ENCODE results near the gene EXOC2.
"Not testable (repeated sequence)": the region's sequence is repeated elsewhere in the genome, so short reads cannot be mapped to it uniquely, and the experiment has no call there.

Gene EXOC2

GRCh38 chr6:677919-678318, 15.0 kb downstream of the EXOC2 start:
- DNase-seq: no peak

DNA sequence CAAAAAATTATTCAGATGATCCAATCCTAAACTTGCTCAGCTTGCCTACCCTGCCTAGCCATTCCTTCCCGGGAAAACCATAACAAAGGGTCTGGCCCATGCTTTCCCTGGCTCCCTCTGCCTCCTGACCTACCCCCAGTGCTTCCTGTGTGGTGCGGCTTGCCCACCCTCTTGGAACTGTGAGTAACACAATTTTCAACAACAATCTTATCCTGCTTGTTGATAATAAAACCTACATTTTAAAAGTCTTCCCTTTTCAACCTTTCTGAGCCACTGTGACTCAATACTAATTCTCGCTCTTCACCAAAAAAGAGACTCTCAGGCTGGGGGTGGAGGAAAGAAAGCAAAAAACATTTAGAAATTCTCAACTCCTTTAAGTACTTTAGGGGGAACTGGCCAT, 18.0 kb downstream of the EXOC2 start:
- no peak for DNase-seq

DNA sequence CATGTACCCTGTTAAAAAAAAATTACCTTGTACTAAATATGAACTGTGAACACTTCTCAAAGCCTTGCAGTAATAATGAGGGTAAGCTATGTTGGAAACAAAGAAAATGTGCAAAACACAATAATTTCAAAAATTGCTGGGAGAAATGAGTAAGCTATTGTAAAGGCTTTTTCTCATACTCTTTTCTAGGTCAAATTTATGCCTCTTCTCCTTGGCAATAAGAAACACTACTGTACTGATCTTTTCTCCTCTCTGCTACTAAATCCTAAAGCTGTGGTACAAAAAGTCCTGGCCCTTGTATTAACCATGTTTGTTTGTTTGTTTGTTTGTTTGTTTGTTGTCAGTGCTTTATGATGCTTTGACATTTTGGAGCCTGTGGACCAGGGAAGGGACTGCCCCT, 18.5 kb downstream of the EXOC2 start:
- no peak for DNase-seq

GRCh38 chr6:667253-667927, 25.5 kb downstream of the EXOC2 start:
- no peak for DNase-seq

DNA sequence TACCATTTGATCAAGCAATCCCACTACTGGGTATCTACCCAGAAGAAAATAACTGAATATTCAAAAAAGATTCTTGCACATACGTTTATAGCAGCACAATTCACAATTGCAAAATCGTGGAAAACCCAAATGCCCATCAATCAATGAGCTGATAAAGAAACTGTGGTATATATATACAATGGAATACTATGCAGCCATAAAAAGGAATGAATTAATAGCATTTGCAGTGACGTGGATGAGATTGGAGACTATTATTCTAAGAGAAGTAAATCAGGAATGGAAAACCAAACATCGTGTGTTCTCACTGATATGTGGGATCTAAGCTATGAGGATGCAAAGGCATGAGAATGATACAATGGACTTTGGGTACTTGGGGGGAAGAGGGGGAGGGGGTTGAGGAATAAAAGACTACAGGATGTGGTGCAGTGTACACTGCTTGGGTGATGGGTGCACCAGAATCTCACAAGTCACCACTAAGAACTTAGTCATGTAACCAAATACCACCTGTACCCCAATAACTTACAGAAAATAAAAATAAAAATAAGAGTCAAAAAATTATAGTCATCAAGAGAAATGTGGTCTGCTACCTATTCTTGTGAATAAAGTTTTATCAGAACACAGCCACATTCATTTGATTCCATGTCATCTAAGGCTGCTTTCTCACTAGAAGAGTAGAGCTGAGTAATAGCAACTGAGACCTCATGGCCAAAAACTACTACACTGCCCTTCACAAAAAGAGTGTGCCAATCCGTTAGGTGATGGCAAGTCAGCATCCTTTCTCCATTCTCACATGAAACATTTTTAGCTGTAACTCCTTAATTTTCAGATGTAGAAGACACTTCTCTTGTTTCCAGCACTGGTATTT, 27.3 kb downstream of the EXOC2 start:
- no peak for DNase-seq

DNA sequence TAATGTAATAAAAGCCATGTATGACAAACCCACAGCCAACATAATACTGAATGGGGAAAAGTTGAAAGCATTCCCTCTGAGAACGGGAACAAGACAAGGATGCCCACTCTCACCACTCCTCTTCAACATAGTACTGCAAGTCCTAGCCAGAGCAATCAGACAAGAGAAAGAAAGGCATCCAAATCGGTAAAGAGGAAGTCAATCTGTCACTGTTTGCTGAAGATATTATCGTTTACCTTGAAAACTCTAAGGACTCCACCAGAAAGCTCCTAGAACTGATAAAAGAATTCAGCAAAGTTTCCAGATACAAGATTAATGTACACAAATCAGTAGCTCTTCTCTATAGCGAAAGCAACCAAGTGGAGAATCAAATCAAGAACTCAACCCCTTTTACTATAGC, 29.2 kb downstream of the EXOC2 start:
- DNase-seq: not testable (repeated sequence)

DNA sequence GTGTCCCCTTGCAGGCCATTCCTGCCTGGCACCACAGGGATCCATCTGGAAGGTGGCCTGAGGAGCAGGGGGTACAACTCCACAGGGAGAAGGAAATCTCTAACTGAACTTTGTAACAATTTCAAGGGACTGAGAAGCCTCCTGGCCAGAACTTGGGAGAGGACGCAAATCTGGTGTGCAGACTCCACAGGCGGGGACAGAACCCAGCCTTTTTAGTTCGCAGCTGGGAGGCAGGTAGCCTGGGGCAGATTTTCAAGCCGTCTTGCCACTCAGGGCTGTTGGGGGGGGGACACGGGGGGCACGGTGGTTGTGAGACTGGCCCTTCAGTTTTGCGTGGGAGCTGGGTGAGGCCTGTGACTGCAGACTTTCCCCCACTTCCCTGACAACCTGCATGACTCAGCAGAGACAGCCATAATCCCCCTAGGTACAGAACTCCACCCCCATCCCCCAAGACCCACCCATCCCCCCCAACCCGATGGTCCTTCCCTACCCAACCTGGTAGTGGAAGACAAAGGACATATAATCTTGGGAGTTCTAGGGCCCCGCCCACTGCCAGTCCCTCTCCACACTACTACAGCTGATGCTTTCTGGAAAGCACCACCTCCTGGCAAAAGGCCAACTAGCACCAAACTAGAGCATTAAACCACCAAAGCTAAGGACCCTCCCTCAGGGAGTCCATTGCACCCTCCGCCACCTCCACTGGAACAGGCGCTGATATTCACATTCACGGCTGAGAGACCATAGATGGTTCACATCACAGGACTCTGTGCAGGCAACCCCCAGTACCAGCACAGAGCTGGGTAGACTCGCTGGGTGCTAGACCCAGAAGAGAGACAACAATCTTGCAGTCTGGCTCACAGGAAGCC, 33.0 kb downstream of the EXOC2 start:
- no peak for DNase-seq

- DNase-seq: no peak
Measured at GRCh38 chr6:658244-658643, 34.7 kb downstream of the EXOC2 start.

DNA sequence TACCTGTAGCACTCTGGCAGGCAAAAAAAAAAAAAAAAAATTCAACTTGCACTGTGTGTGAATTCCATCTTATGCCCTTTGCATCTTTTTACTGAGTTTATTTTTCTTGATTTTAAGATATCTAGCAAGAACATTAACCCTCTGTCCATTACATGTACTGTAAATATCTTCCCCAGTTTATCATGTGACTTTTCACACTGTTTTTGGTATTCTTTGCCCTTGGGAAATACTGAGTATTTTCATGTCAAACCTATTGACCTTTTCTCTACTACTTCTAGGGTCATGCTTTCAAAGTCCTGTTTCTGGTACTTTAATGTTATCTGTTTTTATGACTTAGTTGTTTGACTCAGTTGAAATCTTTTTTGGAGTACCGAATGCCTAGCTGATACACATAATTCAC, 35.2 kb downstream of the EXOC2 start:
- no peak for DNase-seq

DNA sequence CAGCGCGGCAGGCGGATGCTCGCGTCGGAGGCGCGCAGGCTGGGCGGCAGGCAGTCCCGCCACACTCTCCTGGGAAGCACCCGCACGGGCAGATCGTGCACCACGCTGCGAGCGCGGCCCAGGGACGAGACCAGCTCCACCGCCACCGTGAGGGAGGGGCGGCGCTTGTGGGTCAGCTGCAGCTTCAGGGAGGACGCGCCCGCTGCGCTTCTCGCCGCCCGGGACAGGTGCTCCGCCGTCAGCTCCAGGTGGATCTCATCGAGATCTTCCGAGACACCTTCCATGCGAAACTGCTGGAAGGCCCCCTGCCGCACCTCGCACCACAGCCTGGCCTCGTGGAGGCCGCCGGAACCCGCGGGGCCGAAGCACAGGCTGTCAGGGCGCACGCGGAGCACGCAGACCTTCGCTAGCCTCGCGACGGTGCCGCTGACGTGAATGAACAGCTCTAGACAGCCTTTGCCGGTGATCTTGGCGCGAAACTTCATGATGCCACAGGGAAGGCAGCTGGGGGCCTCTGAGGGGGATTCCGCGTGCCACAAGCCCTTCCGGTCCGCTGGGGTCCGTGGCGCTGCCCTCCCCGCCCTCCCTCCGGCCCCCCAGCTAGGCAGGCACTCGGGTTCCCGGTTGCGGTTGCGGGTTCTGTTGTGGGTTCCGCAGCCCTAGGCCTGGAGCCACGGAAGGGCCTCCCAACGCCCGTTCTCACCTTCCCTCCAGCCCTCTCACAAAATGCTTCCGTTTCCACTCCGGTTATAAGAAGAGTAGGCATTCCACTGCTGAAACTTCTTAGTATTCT, 36.3 kb downstream of the EXOC2 start, which contains the start of gene HUS1B:
TSS of gene HUS1B (minus strand) at position 641 of the 793 bp plus-strand sequence. CDS start at position 485, 156 bp downstream.
- no peak for DNase-seq

GRCh38 chr6:654136-654535, 38.8 kb downstream of the EXOC2 start:
- no peak for DNase-seq

DNA sequence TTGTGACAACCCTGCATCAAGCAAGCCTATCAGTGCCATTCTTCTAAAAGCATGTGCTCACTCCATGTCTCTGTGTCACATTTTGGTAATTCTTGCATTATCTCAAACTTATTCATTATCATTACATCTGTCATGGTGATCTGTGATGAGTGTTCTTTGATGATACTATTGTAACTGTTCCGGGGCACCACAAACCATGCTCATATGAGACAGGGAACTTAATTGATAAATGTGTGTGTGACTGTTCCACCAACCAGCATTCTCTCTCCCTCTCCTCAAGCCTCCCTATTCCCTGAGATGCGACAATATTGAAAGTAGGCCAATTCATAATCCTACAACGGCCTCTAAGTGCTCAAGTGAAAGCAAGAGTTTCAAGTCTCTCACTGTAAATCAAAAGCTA, 40.1 kb downstream of the EXOC2 start:
- no peak for DNase-seq

DNA sequence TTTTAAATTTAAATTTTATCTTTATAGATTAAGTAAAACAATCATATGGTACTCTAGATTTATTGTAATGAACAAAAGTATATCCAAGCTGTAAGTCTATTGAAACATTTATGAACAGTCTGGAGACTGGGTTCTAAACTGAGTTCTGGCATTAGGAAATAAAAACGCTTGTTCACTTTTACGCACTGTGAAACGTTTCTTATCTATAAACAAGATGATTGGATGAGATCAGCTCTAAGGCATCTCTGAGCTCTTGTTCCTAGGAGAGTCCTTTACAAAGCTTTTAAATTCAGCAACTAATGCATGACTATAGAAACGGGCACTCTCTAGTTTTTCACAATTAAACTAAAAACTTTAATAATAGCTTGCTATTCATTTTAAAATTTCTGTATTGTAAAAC, 42.8 kb downstream of the EXOC2 start:
- no peak for DNase-seq

GRCh38 chr6:642805-643204, 50.1 kb downstream of the EXOC2 start:
- DNase-seq: no peak

DNA sequence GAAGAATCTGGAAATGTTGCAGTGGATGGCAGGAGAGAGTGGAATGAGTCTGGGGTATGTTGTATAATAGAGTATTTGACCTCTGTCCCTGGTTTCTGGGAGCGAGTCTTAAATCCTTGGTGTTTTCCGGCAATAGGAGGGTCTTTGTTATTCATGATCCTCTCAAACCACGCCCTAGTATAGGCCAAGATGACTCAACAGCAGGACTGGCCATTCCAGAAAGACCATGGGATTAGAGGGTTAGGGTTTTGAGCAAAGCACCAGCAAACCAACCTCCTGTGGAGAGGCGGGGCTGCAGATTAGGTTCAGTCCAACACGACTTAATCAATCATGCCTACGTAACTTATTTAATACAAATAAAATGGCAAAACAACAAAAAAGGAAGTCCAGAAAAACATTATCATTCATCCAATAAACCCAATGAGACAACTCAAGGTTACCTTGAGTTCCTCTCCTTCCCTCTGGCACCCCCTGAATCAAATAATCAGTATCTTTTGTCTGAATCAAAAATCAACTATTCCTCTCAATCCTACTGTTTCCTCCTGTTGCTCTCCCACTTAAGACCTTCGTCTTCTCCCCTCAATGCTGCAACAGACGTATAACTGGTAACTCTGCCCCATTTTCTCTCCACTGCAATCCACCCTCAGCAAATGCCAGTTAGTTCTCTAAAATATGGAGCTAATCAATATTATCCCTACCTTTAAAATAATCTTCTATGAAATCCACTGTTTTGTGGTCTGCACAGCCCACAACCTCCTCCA, 51.5 kb downstream of the EXOC2 start:
- no peak for DNase-seq

- DNase-seq: no peak
Measured at GRCh38 chr6:636488-636887, 56.5 kb downstream of the EXOC2 start.

GRCh38 chr6:635233-635632, 57.7 kb downstream of the EXOC2 start:
- DNase-seq: no peak

- no peak for DNase-seq
Measured at GRCh38 chr6:633611-634010, 59.3 kb downstream of the EXOC2 start.

GRCh38 chr6:628766-629165, 64.2 kb downstream of the EXOC2 start:
- no peak for DNase-seq

GRCh38 chr6:626236-626635, 66.7 kb downstream of the EXOC2 start:
- DNase-seq: no peak

- DNase-seq: no peak
Measured at GRCh38 chr6:624979-625378, 68.0 kb downstream of the EXOC2 start.

- DNase-seq: no peak
Measured at GRCh38 chr6:622462-622861, 70.5 kb downstream of the EXOC2 start.

Data from CD4-positive, alpha-beta T cell treated with Interleukin-15 for 1 hour (primary cell).